HL-60 (cell line): ENCODE results near the gene SBNO2.

Experiments
- DNase-seq, 2 experiments: peaks; one replicate each; pipeline ENCODE4 v3.0.0-alpha.2; 2010 to 2020; ENCODE audit warnings: low read depth in 1 of 2, low spot score in 1 of 2
- H3K27ac ChIP-seq: fragments of 250-450 bp; sonication (Bioruptor Pico); replicated peaks from 2 replicates; pipeline ENCODE4 v1.5.1; 2020; ENCODE audit warnings: mild to moderate bottlenecking, moderate library complexity
- H3K27me3 ChIP-seq: fragments of 250-450 bp; sonication (Bioruptor Pico); 2 replicates; pipeline ENCODE4 v1.5.1; 2021; ENCODE audit warnings: mild to moderate bottlenecking, moderate library complexity; ENCODE audit not compliant: insufficient read depth, poor library complexity, severe bottlenecking
- H3K4me3 ChIP-seq: replicated peaks from 2 replicates; pipeline ENCODE4 v1.5.1; 2011; ENCODE audit warnings: mild to moderate bottlenecking, control low read depth, low read length; ENCODE audit not compliant: insufficient read depth
- GABPA ChIP-seq: IDR thresholded peaks from 2 replicates; pipeline ENCODE4 v1.6.1; 2012; ENCODE audit warnings: low read depth
- POLR2AphosphoS5 ChIP-seq: IDR thresholded peaks from 2 replicates; pipeline ENCODE4 v1.6.1; 2012; ENCODE audit warnings: low read depth
- SPI1 ChIP-seq: IDR thresholded peaks from 2 replicates; pipeline ENCODE4 v1.6.1; 2012; ENCODE audit warnings: low read depth, mild to moderate bottlenecking, borderline replicate concordance
- TF ChIP-seq, protein P1 (sequence below): IDR thresholded peaks from 2 replicates; pipeline ENCODE4 v1.6.1; 2012; ENCODE audit warnings: low read depth; ENCODE audit not compliant: insufficient replicate concordance
- TF ChIP-seq, protein P2 (sequence below): IDR thresholded peaks from one replicate; pipeline ENCODE4 v1.5.1; 2011; ENCODE audit warnings: low read length, control low read depth, inconsistent platforms; ENCODE audit not compliant: insufficient read depth

SBNO2 gene

DNA sequence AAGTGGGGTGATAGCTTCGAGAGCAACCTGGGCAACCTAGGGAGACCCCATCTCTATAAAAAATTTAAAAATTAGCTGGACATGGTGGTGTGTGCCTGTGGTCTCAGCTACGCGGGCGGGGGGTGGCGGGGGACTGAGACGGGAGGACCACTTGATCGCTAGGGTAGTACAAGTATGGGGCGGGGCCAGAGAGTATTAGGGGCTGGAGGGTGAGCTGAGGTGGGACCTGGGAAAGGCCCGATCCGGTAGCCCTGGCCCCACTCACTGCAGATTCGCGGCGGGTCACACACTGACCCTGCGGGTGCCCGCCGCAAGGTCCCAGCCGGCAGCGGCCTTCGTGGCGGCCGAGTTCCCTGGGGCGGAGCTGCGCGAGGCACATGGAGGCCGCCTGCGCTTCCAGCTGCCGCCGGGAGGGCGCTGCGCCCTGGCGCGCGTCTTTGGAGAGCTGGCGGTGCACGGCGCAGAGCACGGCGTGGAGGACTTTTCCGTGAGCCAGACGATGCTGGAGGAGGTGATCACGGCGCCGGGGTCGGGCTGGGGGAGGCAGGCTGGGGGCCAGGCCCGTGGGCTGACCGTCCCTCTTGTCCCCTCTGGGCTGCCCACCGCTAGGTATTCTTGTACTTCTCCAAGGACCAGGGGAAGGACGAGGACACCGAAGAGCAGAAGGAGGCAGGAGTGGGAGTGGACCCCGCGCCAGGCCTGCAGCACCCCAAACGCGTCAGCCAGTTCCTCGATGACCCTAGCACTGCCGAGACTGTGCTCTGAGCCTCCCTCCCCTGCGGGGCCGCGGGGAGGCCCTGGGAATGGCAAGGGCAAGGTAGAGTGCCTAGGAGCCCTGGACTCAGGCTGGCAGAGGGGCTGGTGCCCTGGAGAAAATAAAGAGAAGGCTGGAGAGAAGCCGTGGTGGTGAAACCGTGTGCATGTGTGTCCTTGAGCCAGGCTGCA lies 109.1 kb downstream of the SBNO2 start:
- Histone ChIP-seq H3K4me3 (no peak overlapping the region), H3K27ac (no peak overlapping the region), H3K27me3 (no peaks in the 10 kb centered on the region)
- TF ChIP-seq SPI1 (no peak), POLR2AphosphoS5 (no peak), GABPA (no peak)
- TF ChIP-seq, protein P1, sequence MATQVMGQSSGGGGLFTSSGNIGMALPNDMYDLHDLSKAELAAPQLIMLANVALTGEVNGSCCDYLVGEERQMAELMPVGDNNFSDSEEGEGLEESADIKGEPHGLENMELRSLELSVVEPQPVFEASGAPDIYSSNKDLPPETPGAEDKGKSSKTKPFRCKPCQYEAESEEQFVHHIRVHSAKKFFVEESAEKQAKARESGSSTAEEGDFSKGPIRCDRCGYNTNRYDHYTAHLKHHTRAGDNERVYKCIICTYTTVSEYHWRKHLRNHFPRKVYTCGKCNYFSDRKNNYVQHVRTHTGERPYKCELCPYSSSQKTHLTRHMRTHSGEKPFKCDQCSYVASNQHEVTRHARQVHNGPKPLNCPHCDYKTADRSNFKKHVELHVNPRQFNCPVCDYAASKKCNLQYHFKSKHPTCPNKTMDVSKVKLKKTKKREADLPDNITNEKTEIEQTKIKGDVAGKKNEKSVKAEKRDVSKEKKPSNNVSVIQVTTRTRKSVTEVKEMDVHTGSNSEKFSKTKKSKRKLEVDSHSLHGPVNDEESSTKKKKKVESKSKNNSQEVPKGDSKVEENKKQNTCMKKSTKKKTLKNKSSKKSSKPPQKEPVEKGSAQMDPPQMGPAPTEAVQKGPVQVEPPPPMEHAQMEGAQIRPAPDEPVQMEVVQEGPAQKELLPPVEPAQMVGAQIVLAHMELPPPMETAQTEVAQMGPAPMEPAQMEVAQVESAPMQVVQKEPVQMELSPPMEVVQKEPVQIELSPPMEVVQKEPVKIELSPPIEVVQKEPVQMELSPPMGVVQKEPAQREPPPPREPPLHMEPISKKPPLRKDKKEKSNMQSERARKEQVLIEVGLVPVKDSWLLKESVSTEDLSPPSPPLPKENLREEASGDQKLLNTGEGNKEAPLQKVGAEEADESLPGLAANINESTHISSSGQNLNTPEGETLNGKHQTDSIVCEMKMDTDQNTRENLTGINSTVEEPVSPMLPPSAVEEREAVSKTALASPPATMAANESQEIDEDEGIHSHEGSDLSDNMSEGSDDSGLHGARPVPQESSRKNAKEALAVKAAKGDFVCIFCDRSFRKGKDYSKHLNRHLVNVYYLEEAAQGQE: no peak
- TF ChIP-seq, protein P2, sequence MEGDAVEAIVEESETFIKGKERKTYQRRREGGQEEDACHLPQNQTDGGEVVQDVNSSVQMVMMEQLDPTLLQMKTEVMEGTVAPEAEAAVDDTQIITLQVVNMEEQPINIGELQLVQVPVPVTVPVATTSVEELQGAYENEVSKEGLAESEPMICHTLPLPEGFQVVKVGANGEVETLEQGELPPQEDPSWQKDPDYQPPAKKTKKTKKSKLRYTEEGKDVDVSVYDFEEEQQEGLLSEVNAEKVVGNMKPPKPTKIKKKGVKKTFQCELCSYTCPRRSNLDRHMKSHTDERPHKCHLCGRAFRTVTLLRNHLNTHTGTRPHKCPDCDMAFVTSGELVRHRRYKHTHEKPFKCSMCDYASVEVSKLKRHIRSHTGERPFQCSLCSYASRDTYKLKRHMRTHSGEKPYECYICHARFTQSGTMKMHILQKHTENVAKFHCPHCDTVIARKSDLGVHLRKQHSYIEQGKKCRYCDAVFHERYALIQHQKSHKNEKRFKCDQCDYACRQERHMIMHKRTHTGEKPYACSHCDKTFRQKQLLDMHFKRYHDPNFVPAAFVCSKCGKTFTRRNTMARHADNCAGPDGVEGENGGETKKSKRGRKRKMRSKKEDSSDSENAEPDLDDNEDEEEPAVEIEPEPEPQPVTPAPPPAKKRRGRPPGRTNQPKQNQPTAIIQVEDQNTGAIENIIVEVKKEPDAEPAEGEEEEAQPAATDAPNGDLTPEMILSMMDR: peak; percentile 74
- DNase-seq: peak in 1 of 2 experiments; percentile 72

- no peak overlapping the region for H3K4me3 ChIP-seq
Measured at GRCh38 chr19:1063909-1064660, 110.0 kb downstream of the SBNO2 start.

More at GRCh38 chr19:1063909-1064660, 110.0 kb downstream of the SBNO2 start:
- H3K27ac ChIP-seq: no peak overlapping the region
- no peak for DNase-seq
- no peaks in the 10 kb centered on the region for H3K27me3 ChIP-seq
- TF ChIP-seq, protein P1: no peak
- no peak for TF ChIP-seq POLR2AphosphoS5
- no peak for TF ChIP-seq GABPA
- TF ChIP-seq, protein P2: no peak
- TF ChIP-seq SPI1: no peak
